ENCODE results near the gene EYA4.

- TF ChIP-seq, protein P1, sequence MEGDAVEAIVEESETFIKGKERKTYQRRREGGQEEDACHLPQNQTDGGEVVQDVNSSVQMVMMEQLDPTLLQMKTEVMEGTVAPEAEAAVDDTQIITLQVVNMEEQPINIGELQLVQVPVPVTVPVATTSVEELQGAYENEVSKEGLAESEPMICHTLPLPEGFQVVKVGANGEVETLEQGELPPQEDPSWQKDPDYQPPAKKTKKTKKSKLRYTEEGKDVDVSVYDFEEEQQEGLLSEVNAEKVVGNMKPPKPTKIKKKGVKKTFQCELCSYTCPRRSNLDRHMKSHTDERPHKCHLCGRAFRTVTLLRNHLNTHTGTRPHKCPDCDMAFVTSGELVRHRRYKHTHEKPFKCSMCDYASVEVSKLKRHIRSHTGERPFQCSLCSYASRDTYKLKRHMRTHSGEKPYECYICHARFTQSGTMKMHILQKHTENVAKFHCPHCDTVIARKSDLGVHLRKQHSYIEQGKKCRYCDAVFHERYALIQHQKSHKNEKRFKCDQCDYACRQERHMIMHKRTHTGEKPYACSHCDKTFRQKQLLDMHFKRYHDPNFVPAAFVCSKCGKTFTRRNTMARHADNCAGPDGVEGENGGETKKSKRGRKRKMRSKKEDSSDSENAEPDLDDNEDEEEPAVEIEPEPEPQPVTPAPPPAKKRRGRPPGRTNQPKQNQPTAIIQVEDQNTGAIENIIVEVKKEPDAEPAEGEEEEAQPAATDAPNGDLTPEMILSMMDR (IDR thresholded peaks at IDR 0.05): no peak
- TF ChIP-seq POLR2A (IDR thresholded peaks at IDR 0.05): no peak
Observed at GRCh38 chr6:133456439-133456838, 215.3 kb downstream of the EYA4 start.

Measured in esophagus squamous epithelium (tissue), 4 donors.